Activated CD8-positive, alpha-beta T cell treated with anti-CD3 and anti-CD28 coated beads for 36 hours (primary cell): ENCODE results near the gene GUCY1A2. TPM values are rescaled to one million over a fixed set of nuclear protein-coding genes. Genes with fewer than 3 reads are reported as not detected.

Experiments
- ATAC-seq: fragments of 200-7000 bp; cut with Tn5 transposase; one replicate; pipeline ENCODE4 v1.10.0; 2021; ENCODE audit warnings: mild to moderate bottlenecking, moderate library complexity
- CTCF ChIA-PET: fragments of 350-600 bp; sonication (Branson Sonifier 250); formaldehyde crosslinking; loops from one replicate; lab custom pipeline; 2021; ENCODE audit warnings: antibody characterized with exemption; lab: Charles Lee
- POLR2A ChIA-PET: fragments of 350-600 bp; sonication (Branson Sonifier 250); formaldehyde crosslinking; loops from one replicate; lab custom pipeline; 2021; ENCODE audit warnings: antibody characterized with exemption; lab: Charles Lee
- DNase-seq: peaks from one replicate; pipeline ENCODE4 v3.0.0-alpha.2; 2020
- H3K27ac Mint-ChIP-seq: one replicate; pipeline ENCODE4 v1.8.0; 2021; ENCODE audit warnings: mild to moderate bottlenecking, mixed read lengths
- H3K27me3 Mint-ChIP-seq: one replicate; pipeline ENCODE4 v1.8.0; 2021; ENCODE audit warnings: mixed read lengths
- H3K36me3 Mint-ChIP-seq: one replicate; pipeline ENCODE4 v1.8.0; 2021; ENCODE audit warnings: low read depth, mixed read lengths
- H3K4me1 Mint-ChIP-seq: one replicate; pipeline ENCODE4 v1.8.0; 2021; ENCODE audit warnings: low read depth, mixed read lengths
- H3K4me3 Mint-ChIP-seq: one replicate; pipeline ENCODE4 v1.8.0; 2021; ENCODE audit warnings: mild to moderate bottlenecking, moderate library complexity, mixed read lengths
- H3K9me3 Mint-ChIP-seq: one replicate; pipeline ENCODE4 v1.8.0; 2021; ENCODE audit warnings: mixed read lengths
- CTCF ChIP-seq: fragments of 200-600 bp; IDR thresholded peaks from one replicate; pipeline ENCODE4 v1.8.0; 2022; ENCODE audit warnings: antibody characterized with exemption, mild to moderate bottlenecking
- intact Hi-C: fragments of 100-400 bp; cut with micrococcal nuclease; formaldehyde crosslinking; loops from one replicate; pipeline ENCODE4 v1.10.0; 2022
- total RNA-seq, 2 experiments: library from RNA; stranded (reverse); gene quantifications; one replicate each; pipeline ENCODE4 v1.2.3, GENCODE V29; 2021

Gene GUCY1A2
- total RNA-seq, 2 experiments from 2014 or later = not detected

- TF ChIP-seq CTCF = no peak
- ChIA-PET POLR2A (no interaction called here), CTCF (no interaction called here)
- peaks cover under 1% of the 10 kb centered on the region for H3K4me1 Mint-ChIP-seq
- no peak overlapping the region for H3K4me3 Mint-ChIP-seq
- intact Hi-C loops = no loop called here
- DNase-seq = no peak
- H3K9me3 Mint-ChIP-seq = no peaks in the 10 kb centered on the region
- H3K27me3 Mint-ChIP-seq = peaks cover 10% of the 10 kb centered on the region
- no peak overlapping the region for H3K27ac Mint-ChIP-seq
- no peak for ATAC-seq
- H3K36me3 Mint-ChIP-seq = no peaks in the 10 kb centered on the region
Measured at GRCh38 chr11:107011977-107012376, 6.3 kb downstream of the GUCY1A2 start.

GRCh38 chr11:107009190-107009589, 9.1 kb downstream of the GUCY1A2 start:
- no peaks in the 10 kb centered on the region for H3K4me1 Mint-ChIP-seq
- no peak for ATAC-seq
- POLR2A ChIA-PET = no interaction called here
- no peak overlapping the region for H3K4me3 Mint-ChIP-seq
- CTCF ChIA-PET = no interaction called here
- intact Hi-C loops = no loop called here
- H3K27me3 Mint-ChIP-seq = no peaks in the 10 kb centered on the region
- H3K9me3 Mint-ChIP-seq = no peaks in the 10 kb centered on the region
- no peaks in the 10 kb centered on the region for H3K36me3 Mint-ChIP-seq
- no peak overlapping the region for H3K27ac Mint-ChIP-seq
- TF ChIP-seq CTCF = no peak
- DNase-seq = no peak

GRCh38 chr11:107006076-107006833, 12.0 kb downstream of the GUCY1A2 start:
- no peak for TF ChIP-seq CTCF
- H3K27me3 Mint-ChIP-seq = no peaks in the 10 kb centered on the region
- H3K4me3 Mint-ChIP-seq = no peak overlapping the region
- H3K4me1 Mint-ChIP-seq = no peaks in the 10 kb centered on the region
- intact Hi-C loops = no loop called here
- DNase-seq (no peak), ATAC-seq (no peak)
- ChIA-PET CTCF (no interaction called here), POLR2A (no interaction called here)
- no peaks in the 10 kb centered on the region for H3K9me3 Mint-ChIP-seq
- H3K27ac Mint-ChIP-seq = no peak overlapping the region
- H3K36me3 Mint-ChIP-seq = no peaks in the 10 kb centered on the region

- intact Hi-C loops = no loop called here
- H3K27ac Mint-ChIP-seq = no peak overlapping the region
- CTCF ChIA-PET = no interaction called here
Measured at GRCh38 chr11:106999196-106999595, 19.1 kb downstream of the GUCY1A2 start.

GRCh38 chr11:106998916-106999188, 19.4 kb downstream of the GUCY1A2 start:
- Mint-ChIP-seq H3K4me1 (no peaks in the 10 kb centered on the region), H3K27ac (no peak overlapping the region), H3K4me3 (no peak overlapping the region), H3K36me3 (no peaks in the 10 kb centered on the region), H3K27me3 (no peaks in the 10 kb centered on the region), H3K9me3 (no peaks in the 10 kb centered on the region)
- TF ChIP-seq CTCF = no peak
- CTCF ChIA-PET = no interaction called here
- POLR2A ChIA-PET = no interaction called here
- ATAC-seq = no peak
- intact Hi-C loops = no loop called here
- no peak for DNase-seq

More at GRCh38 chr11:106999196-106999595, 19.1 kb downstream of the GUCY1A2 start:
- POLR2A ChIA-PET = no interaction called here
- H3K4me3 Mint-ChIP-seq = no peak overlapping the region
- H3K4me1 Mint-ChIP-seq = no peaks in the 10 kb centered on the region
- no peaks in the 10 kb centered on the region for H3K27me3 Mint-ChIP-seq
- H3K36me3 Mint-ChIP-seq = no peaks in the 10 kb centered on the region
- H3K9me3 Mint-ChIP-seq = no peaks in the 10 kb centered on the region
- TF ChIP-seq CTCF = no peak
- no peak for DNase-seq
- ATAC-seq = no peak
